ENCODE data around the gene RBMS2. TPM values are rescaled to one million over a fixed set of nuclear protein-coding genes. Genes with fewer than 3 reads are reported as not detected.

Gene RBMS2
- total and polyA plus RNA-seq, 9 of the 15 experiments (the other 6 are each of a cell fraction or from before 2014, with no cell fraction given), result 0.08 to 10.5 (median 0.31) TPM

DNA sequence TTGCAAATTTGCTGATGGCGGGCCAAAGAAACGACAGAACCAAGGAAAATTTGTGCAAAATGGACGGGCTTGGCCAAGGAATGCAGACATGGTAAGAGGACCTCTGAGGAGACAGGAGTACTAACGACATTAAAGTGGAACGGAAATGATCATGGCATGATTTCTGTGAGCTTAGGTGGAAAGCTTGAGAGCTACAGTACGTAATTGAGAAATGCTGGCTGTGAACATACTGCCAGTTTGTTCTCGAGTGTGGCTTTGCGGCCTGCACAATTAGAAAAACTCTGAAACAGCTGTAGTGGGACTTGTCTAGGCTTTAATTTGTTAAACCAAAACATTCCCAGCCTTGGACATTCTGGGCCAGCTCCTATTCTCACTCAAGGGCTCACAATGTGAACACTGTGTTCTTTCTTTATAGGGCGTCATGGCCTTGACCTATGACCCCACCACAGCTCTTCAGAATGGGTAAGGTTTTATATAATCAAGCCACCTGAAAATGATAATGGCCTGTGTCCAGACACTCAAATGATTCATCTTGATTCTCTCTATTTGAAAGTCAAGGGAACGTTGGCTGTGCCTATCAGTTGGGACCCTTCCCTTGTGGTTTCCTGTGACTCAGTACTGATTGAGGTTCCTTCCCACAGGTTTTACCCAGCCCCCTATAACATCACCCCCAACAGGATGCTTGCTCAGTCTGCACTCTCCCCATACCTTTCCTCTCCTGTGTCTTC is 60.0 kb downstream of the RBMS2 start (continued):
- TF ChIP-seq, protein P1, sequence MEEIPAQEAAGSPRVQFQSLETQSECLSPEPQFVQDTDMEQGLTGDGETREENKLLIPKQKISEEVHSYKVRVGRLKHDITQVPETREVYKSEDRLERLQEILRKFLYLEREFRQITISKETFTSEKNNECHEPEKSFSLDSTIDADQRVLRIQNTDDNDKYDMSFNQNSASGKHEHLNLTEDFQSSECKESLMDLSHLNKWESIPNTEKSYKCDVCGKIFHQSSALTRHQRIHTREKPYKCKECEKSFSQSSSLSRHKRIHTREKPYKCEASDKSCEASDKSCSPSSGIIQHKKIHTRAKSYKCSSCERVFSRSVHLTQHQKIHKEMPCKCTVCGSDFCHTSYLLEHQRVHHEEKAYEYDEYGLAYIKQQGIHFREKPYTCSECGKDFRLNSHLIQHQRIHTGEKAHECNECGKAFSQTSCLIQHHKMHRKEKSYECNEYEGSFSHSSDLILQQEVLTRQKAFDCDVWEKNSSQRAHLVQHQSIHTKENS (CRISPR knock-in tag; IDR thresholded peaks at IDR 0.05), result no peak
- TF ChIP-seq ZNF584 (CRISPR knock-in tag; IDR thresholded peaks at IDR 0.05; ENCODE audit: low read depth) (no peak), ETV5 (CRISPR knock-in tag; IDR thresholded peaks at IDR 0.05; ENCODE audit: low read depth) (0 out of 2 replicates have a peak, but pooled peaks have one; percentile 38), HNRNPUL1 (IDR thresholded peaks at IDR 0.05; ENCODE audit: low read length) (no peak), TCF3 (CRISPR knock-in tag; IDR thresholded peaks at IDR 0.05) (peak; percentile 69), GATAD2B (IDR thresholded peaks at IDR 0.05; ENCODE audit: borderline replicate concordance) (no peak; the same call in 1 of the 2 replicates), SMAD4 (CRISPR knock-in tag; conservative IDR thresholded peaks at IDR 0.05) (no peak), ERF (CRISPR knock-in tag; IDR thresholded peaks at IDR 0.05) (no peak), PCBP2 (IDR thresholded peaks at IDR 0.05; ENCODE audit: low read depth, low read length, poor library complexity, severe bottlenecking) (no peak), TAL1 (IDR thresholded peaks at IDR 0.05) (no peak), LCOR (CRISPR knock-in tag; IDR thresholded peaks at IDR 0.05) (no peak), DPF2 (IDR thresholded peaks at IDR 0.05) (peak; percentile 77), GABPA (tag; conservative IDR thresholded peaks at IDR 0.05; ENCODE audit: low read depth) (no peak), PTRF (tag; IDR thresholded peaks at IDR 0.05) (no peak), RUNX1 (IDR thresholded peaks at IDR 0.05; ENCODE audit: low read depth) (no peak; the same call in 1 of the 2 replicates), KHSRP (IDR thresholded peaks at IDR 0.05) (no peak), HDAC1 (IDR thresholded peaks at IDR 0.05) (no peak), CBFB (CRISPR knock-in tag; IDR thresholded peaks at IDR 0.05) (no peak), PHF20 (IDR thresholded peaks at IDR 0.05; ENCODE audit: partially characterized antibody) (no peak), KDM1A (IDR thresholded peaks at IDR 0.05) (peak; percentile 76; a peak in 3 of 4 replicates), ZNF174 (CRISPR knock-in tag; IDR thresholded peaks at IDR 0.05) (no peak), SUPT5H (IDR thresholded peaks at IDR 0.05) (no peak)
- TF ChIP-seq, protein P2, sequence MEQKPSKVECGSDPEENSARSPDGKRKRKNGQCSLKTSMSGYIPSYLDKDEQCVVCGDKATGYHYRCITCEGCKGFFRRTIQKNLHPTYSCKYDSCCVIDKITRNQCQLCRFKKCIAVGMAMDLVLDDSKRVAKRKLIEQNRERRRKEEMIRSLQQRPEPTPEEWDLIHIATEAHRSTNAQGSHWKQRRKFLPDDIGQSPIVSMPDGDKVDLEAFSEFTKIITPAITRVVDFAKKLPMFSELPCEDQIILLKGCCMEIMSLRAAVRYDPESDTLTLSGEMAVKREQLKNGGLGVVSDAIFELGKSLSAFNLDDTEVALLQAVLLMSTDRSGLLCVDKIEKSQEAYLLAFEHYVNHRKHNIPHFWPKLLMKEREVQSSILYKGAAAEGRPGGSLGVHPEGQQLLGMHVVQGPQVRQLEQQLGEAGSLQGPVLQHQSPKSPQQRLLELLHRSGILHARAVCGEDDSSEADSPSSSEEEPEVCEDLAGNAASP (IDR thresholded peaks at IDR 0.05), result no peak
- TF ChIP-seq, protein P3, sequence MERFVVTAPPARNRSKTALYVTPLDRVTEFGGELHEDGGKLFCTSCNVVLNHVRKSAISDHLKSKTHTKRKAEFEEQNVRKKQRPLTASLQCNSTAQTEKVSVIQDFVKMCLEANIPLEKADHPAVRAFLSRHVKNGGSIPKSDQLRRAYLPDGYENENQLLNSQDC (CRISPR knock-in tag; IDR thresholded peaks at IDR 0.05), result no peak

All from K562 (cell line).